HG03442 (cell line): ENCODE data around the gene AMPD1.

ENCODE experiments used
- ATAC-seq: cut with Tn5 transposase; IDR thresholded peaks from one replicate; pipeline ENCODE4 v1.9.1; 2021; ENCODE audit warnings: mild to moderate bottlenecking, moderate library complexity; ENCODE audit not compliant: unreplicated experiment

Gene AMPD1

DNA sequence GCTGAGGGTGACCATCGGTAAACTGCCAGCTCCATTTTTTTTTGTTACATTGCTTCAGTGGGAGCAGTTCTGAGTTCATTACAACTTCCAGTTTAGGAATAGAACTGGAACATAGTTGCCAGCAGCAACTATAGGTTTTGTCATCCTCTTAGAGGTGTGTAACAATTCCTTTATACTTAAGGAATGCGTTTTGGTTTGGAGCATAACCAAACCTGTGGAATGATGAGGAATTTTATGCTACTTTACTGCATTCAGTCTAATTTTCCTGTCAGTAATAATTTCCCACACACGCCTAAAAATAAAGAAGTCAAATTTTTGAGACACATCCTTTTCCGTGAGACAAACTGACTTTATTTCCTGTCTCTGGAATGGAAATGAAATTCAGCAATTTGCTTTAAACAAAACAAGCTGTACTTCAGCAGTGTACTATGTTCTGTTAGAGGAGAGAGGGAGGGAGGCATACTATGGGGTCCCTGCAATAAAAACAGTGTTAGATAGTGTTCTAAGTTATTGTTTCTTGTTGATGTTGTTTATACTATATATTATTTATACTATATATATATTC is 4.8 kb upstream of the AMPD1 start:
- ATAC-seq, result no peak

DNA sequence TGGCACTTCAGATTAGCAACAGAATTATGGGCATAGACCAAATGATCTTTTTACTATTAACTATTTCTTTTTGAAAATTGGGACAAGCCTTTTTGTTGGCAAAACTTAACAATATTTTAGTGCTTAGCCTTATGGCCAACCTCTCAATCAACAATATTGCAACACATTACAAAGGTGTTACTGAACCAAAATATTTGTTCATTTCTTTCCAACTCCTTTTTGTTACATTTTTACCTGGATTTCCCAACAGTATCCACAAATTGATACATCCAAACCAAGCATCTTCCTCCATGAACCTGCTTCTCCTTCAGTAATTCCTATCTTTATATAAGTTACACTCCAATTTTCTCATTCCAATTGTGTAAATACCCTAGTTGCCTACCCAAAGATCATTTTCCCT is 1.5 kb upstream of the AMPD1 start:
- no peak for ATAC-seq

DNA sequence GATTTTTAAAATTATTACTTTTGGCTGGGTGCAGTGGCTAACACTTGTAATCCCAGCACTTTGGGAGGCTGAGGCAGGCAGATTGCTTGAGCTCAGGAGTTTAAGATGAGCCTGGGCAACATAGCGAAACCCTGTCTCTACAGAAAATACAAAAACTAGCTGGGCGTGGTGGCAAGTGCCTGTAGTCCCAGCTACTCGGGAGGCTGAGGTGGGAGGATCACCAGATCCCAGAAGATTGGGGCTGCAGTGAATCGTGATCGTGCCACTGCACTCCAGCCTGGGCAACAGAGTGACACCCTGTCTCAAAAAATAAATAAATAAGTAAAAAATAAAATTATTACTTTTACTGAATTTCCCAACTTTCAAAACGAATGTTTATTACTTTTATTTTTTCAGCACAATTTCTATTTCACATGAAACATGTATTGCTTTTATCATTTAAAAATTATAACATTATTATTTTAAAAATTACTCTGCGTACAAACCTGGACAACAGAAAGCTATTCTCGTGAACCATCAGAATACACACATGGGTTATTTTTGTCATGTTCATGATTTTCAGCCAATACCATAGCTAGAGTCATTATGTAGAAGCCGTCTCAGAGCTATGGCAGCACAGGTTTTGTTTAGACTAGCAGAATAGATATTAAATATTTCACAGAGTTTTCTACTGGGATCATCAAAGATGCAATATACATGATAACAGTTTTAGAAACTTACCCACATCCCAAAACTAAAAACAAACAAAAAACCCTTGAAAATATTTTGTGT is 621 bp downstream of the AMPD1 start:
- no peak for ATAC-seq

DNA sequence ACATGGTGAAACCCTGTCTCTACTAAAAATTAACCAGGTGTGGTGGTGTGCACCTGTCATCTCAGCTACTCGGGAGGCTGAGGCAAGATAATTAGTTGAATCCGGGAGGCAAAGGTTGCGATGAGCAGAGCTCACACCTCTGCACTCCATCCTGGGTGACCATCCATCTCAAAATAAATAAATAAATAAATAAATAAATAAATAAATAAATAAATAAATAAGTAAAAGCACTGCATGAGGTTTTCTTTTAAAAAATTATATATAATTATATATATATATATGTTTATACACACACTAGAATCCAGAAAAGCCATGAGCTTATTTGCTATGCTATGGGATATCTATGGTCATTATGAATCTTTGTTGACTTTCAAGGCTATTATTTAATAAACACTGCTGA is 2.4 kb downstream of the AMPD1 start:
- ATAC-seq, result no peak

DNA sequence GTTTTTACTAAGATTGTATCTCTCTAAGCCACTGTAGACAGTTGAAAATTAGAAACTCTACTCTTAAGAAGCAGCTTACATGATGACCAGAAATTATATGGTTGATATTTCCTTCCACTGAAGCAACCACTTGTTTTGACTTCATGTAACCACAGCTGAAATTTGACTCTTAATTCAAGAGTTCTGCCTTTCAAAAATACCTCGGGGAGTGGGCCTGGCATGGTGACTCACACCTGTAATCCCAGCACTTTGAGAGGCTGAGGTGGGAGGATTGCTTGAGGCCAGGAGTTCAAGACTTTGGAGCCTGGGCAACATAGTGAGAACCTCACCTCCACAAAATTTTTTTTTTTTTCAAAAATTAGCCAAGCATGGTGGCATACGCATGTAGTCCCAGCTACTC is 4.3 kb downstream of the AMPD1 start:
- no peak for ATAC-seq

DNA sequence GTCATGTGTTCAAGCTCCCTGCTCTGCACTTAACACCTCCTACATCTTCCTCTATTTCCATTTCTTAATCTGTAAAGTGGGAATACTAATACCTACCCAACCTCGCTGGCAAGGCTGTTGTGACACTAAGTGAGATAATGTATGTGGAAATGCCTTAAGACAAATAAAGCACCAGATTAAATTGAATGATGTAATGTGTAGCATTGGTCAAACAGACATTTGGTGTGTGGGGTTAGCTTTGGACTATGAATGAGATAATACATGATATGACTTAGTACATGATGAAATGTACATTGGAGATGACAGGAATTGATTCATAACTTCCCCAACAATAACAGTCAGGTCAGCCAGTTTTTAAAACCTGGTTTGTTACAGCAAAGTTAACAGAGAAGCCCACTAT is 5.2 kb downstream of the AMPD1 start:
- no peak for ATAC-seq

DNA sequence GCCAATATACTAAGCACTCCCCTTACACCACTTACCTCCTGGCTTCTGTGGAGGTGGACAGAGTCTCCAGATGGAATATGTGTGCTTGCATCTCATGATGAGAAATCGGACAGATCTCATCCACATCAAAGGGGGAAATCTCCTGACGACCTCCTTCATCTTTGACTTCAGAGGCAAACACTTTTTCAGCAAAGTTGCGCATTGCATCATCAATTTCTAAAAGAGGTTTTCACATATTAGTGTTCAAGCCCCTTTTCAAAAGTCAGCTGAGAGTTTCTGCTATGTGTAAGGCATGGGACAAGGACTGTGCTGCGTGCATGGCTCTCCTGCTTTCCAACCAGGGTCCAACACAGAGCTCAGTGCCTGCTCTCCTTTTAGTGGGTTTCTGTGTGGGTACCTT is 6.8 kb downstream of the AMPD1 start:
- ATAC-seq, result no peak

DNA sequence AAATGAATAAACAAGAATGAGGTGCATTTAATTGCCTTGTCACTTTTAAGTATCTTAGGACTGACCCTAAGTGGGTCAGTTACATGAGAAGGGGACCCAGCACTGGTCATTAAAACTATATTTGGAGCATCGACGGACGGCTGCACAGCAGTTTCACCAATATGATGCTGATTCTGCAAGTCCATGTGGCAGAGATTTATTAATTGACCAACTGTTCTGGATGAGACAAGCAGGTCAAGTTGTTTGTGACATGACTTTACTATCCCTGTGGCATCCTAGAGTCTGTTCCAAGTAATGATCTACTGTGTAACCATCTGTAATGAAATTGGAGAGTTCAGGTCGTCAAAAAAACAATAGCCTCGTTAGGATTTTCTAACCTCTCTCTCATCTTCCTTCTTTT is 9.5 kb downstream of the AMPD1 start:
- ATAC-seq, result no peak

DNA sequence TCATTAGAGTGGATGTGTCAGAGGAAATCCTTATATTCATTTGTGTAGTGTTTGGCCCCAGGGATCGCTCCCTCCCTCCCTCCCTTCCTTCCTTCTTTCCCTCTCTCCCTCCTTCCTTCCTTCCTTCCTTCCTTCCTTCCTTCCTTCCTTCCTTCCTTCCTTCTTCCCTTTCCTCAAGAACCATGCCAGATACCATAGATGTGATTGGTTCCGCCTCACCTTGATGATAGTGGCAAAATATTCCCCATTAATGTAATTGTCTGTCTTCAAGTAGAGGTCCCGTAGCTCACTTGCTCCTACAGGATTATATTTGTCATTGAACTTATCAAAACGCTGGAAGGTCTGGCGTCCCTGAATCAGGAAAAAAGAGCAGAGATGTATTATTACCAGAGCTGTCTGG is 17.7 kb downstream of the AMPD1 start:
- ATAC-seq, result no peak

DNA sequence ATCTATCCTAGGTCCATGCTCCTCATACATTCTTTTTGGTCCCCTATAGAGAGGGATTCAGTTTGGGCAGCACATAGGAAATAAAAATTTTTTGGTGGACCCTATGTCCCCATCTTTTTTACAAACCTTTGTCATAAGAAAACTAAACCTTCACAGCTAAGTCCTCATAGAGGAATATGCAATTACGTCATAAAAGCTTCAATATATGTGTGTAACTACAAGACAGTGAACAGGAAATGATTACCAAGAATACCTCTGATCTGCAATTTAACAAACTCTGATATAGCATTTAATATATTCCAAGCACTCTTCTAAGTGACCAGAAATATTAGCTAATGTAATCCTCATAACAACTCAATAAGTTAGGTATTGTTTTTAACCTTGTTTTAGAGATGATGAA is 19.2 kb downstream of the AMPD1 start:
- ATAC-seq, result no peak

DNA sequence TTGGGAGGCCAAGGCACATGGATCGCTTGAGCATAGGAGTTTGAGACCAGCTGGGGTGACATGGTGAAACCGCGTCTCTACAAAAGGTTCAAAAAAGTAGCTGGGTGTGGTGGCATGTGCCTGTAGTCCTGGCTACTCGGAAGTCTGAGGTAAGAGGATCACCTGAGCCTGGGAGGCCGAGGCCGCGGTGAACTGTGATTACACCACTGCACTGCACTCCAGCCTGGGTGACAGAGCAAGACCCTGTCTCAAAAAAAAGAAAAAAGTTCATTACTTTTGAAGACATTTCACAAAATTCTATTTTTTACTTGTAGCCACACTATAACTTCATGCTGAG is 23.4 kb downstream of the AMPD1 start:
- ATAC-seq, result no peak

DNA sequence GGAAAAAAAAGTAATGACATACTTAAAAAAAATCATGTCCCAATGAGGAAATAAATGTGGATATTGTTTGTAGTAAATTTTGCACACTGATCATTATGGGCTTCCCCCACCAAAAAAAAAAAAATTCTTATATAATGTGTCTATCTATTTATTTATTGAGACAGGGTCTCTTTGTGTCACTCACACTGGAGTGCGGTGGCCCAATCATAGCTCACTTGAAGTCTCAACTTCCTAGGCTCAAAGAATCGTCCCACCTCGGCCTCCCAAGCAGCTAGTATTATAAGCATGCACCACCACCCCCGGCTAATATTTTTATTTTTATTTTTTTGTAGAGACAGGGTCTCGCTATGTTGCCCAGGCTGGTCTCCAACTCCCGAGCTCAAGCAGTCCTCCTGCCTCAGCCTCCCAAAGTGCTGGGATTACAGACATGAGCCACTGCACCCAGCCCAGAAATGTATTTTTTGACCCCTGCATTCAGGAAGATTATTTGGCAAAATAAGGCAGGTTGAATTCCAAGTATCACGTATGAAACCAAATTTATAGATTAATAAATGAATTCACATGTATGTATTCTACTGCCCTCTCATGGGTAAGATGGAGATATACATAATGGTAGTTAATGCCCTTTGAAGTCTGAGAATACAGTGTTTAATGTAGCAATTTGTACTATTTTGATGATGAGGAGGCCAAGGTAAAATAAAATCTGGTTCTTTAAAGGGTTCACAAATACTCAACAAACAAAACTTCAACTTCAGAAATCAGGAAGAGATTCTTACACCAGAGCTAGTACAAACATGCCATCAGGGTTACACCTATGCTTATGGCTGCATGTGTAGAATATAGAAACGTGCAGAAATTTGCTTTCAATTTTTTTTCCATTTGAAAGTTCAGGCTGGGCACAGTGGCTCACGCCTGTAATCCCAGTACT is 24.1 kb downstream of the AMPD1 start:
- ATAC-seq, result no peak

DNA sequence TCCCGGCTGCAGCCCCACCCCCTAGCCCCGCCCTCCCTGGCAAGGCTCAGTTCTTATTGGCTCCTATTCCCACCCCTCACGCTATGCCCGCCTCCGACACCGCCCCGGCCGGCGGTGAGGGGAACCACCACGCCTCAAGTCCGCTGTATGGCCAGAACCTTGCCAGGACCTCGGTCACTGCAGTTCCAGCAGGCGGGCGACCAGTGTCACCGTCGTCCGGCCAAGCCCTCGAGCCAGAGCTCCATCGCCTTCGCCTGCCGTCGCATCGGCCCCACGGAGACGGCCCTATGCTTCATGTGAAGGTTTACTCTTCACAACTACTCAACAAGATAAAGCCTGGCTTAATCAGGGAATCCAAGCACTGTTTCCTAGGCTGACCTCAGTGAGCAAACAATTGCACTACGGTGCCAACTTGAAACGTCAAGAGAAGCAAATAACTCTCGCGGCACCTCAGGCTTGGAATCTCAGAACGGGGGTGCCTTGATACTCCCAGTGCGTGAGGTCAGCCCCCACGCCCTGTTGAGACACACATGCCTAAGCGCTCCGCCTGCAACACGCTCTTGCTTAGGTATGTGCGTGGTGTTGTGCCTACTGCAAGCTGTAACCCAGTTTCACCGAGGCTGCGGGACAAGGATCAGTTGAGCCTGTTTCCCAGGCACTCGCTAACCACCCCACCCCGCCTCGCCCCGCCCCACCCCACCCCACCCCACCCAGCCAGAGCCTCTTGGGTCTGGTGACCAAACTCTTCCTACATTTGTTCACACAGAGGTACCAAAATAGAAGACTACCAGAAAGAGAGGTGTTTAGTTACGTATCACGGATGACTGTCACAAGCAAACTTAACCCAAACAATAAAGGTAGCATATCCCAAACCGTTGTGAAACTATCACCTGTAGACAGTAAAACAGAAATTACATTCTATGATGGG is 25.0 kb downstream of the AMPD1 start:
- peak; percentile 97 for ATAC-seq

DNA sequence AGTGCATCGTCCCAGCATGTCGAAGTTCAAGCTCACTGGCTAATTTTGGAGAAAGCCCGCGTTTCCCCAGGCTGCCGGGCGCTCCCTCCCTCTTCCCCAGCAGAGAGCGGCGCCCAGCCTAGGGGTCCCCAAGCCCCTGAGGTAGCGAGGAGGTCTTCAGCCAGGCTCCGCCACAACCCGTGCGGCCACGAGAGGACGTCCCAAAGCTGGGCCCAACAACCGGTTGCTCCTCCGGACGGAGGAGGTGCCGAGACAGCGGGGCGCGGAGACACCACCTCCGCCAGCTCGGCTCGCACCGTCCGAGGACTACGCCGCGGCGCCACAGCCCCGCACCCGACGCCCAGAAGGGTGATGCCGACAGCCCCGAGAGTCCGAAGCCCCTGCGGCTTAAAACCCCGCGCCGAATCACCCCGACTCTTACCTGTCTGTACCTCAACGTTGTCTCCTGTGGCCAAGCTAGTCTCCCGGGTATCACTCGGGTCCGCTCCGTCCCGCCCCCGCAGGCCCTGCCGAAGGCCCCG is 25.7 kb downstream of the AMPD1 start, which contains the start of gene DENND2C:
DENND2C (minus strand) TSS at position 488 of the 521 bp plus-strand sequence. CDS start 44,065 bp downstream, outside the sequence.
- ATAC-seq, result peak; percentile 45

DNA sequence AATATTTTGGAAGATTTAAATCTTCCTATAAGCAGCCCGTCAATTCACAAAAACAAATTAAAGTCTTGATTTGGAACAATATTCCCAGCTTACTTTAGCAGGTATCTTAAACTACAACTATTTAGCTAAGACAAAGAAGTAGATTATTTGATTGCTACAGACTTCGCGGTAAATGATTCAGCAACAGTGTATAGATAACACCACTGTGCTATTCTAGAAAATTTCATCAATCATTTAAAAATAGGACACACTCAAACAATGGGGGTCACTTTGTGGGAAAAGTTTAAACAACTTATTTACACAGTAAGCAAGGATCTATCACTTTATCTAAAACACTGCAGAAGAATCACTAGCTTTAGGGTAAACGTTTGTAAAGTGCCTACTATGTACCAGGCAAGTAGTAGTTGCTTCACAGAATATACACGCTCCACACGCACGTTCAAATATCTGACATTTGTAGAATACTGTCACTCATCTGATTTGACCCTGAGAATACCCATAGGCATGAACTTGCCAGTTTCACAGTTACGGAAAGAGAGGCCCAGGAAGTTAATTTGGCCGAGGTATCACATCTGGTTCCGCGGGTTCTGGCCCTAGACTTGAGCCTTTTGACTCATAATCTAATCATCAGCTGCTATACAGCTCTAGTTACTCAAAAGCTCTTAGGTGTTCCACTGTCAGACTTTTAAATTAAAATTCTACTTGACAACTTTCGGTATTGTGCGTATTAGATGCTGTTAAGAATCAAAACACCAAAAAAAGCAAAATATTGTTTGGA is 26.4 kb downstream of the AMPD1 start:
- ATAC-seq, result no peak

DNA sequence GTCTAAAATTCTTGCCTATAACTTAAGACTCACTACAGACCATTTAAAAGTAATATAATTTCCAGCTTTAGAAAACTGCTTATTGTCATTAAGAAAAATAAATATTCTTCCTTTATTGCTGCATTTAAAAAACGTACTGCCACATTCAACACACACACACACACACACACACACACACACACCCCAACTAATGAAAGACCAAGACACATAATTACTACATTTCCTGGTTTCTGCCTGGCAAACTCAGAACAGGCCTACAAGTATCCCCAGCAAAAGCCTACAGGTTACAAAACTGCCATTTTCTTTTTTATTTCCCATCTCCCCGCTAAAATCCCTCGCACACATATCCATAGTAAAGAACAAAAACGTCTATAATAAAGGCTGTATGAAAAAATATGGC is 27.0 kb downstream of the AMPD1 start:
- ATAC-seq, result no peak

DNA sequence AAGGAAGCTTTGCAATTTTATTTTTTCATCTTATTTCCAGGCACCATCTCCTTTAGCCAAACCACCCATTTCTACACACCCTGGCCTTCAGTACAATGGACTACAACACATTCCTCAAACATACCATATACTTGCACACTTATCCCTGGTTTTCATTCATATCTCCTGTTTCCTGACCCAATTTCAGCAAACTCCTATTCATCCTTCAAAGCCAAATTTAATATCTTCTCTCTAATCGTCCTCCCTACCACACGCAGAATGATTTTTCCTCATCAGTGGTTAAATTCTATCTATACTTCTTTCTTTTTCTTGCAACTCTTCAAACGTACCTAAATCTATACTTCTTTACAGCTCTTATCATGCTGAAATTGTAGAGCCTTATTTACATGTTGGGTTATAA is 28.4 kb downstream of the AMPD1 start:
- no peak for ATAC-seq

DNA sequence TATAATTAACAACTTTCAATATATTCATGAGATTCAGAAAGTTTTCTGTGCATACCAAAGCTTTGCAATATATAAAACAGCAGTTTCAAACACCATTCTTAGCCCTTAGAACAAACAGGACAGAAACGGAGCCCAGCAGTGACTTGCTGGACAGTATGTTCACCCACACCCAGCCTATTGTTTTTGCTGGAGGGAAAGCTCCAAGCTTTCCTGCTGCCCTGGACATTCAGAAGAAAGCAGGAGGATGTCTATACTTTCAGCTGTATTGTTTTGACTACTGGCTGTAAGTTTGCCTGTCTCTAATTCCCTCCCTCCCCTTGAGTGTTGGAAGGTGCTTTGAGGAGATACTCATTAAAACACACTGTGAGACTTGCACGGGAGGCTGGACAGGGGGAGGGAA is 35.1 kb downstream of the AMPD1 start:
- ATAC-seq, result no peak

DNA sequence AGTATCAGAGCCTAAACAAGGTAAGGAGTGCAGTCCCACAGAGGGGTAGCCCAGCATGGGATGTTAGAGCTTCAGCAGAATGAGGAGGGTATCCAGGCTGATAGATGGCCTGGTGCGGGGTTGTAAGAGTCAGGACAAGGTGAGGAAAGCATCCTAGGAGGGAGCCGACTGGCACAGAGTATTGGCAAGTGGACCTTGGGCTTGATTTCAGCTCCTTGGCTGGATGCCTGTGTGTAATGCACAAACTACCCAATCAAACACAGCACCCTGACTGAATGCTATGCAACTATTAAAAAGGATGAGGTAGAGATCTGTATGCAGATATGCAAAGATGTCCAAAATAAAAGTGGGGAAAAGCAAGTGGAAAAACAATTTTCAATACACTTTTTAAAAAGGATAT is 43.5 kb downstream of the AMPD1 start:
- no peak for ATAC-seq

DNA sequence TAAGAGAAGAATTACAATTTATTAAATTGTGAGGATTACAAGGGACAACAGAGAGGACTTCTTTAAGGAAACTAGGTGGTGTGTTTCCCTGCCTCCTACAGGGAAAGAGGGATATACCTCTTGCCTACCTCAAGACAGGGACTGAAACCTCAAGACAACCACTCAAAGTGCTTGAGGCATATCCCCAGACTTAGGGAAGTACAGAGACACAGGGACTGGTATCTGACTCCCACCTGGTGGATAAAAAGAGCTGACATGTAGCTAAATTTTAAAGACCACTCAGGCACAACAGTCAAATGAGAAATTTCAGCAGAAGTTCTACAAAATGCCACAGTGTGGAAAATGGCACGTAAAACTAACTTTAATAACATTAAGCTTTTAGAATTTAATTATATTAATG is 46.8 kb downstream of the AMPD1 start:
- ATAC-seq, result no peak
